Middle frontal gyrus (tissue), 1 donor: ENCODE measurements around the gene NCBP3.
A peak's percentile ranks its signal among the peaks of the same experiment; 100 is the strongest.

Experiments used
- DNase-seq: peaks from one replicate; pipeline ENCODE4 v3.0.0-alpha.2; 2015; ENCODE audit warnings: low spot score; ENCODE audit errors: extremely low spot score

Gene NCBP3

GRCh38 chr17:3845621-3846436 lies at the start of gene NCBP3:
NCBP3 (minus strand) TSS chr17:3846246; CDS start chr17:3846223, 23 bp downstream.
- DNase-seq: peak; percentile 91

GRCh38 chr17:3895354-3895753 lies 49.3 kb upstream of the NCBP3 start:
- no peak for DNase-seq

GRCh38 chr17:3894911-3895343 lies 48.9 kb upstream of the NCBP3 start:
- no peak for DNase-seq

GRCh38 chr17:3894188-3894587 lies 48.1 kb upstream of the NCBP3 start:
- no peak for DNase-seq

GRCh38 chr17:3893720-3894116 lies 47.7 kb upstream of the NCBP3 start:
- no peak for DNase-seq

GRCh38 chr17:3893003-3893719 lies 47.1 kb upstream of the NCBP3 start, which contains the start of gene CAMKK1:
CAMKK1 (minus strand) TSS chr17:3893053; CDS start chr17:3885687, 7,366 bp downstream.
- DNase-seq: peak; percentile 76

GRCh38 chr17:3892095-3892998 lies 46.3 kb upstream of the NCBP3 start:
- peak; percentile 29 for DNase-seq

GRCh38 chr17:3891626-3892094 lies 45.6 kb upstream of the NCBP3 start:
- no peak for DNase-seq

GRCh38 chr17:3890878-3891219 lies 44.8 kb upstream of the NCBP3 start:
- DNase-seq: no peak

GRCh38 chr17:3890082-3890877 lies 44.2 kb upstream of the NCBP3 start:
- no peak for DNase-seq

GRCh38 chr17:3889325-3890012 lies 43.4 kb upstream of the NCBP3 start:
- no peak for DNase-seq

- DNase-seq: peak; percentile 67
These were observed 42.5 kb upstream of the NCBP3 start for GRCh38 chr17:3888343-3889171.

- DNase-seq: no peak
These were observed 41.8 kb upstream of the NCBP3 start for GRCh38 chr17:3887804-3888203.

GRCh38 chr17:3887394-3887793 lies 41.3 kb upstream of the NCBP3 start:
- no peak for DNase-seq

GRCh38 chr17:3886776-3887175 lies 40.7 kb upstream of the NCBP3 start:
- no peak for DNase-seq

GRCh38 chr17:3885970-3886369 lies 39.9 kb upstream of the NCBP3 start:
- no peak for DNase-seq

GRCh38 chr17:3885271-3885670 lies 39.2 kb upstream of the NCBP3 start:
- no peak for DNase-seq

GRCh38 chr17:3884188-3884587 lies 38.1 kb upstream of the NCBP3 start:
- DNase-seq: no peak

- no peak for DNase-seq
These were observed 36.2 kb upstream of the NCBP3 start for GRCh38 chr17:3882276-3882675.
